T-helper 9 cell (primary cell): ENCODE measurements around the gene COX6B2.
"Not testable (repeated sequence)": the region's sequence is repeated elsewhere in the genome, so short reads cannot be mapped to it uniquely, and the experiment has no call there.

Experiments used
- DNase-seq: peaks from one replicate; pipeline ENCODE4 v3.0.0-alpha.2; 2020
- total RNA-seq, 2 donors: gene quantifications; one replicate each; lab custom pipeline; 2026; lab: John Stamatoyannopoulos, UW

The COX6B2 gene
- 0.14 to 0.24 reads per million in 2 donors for total RNA-seq

- no peak for DNase-seq
Observed at GRCh38 chr19:55354698-55355212, at the start of gene COX6B2. Gene COX6B2, minus strand, starts transcription at chr19:55354719. Its CDS starts 198 bp downstream, at chr19:55354521.

- DNase-seq: no peak
Observed at GRCh38 chr19:55402509-55402908, 48.0 kb upstream of the COX6B2 start.

- DNase-seq: not testable (repeated sequence)
Observed at GRCh38 chr19:55401390-55401789, 46.9 kb upstream of the COX6B2 start.

- no peak for DNase-seq
Observed at GRCh38 chr19:55400281-55401087, 46.0 kb upstream of the COX6B2 start.

- no peak for DNase-seq
Observed at GRCh38 chr19:55398200-55398925, 43.8 kb upstream of the COX6B2 start.

- no peak for DNase-seq
Observed at GRCh38 chr19:55392820-55393761, 38.6 kb upstream of the COX6B2 start.

GRCh38 chr19:55391702-55392615 is 37.4 kb upstream of the COX6B2 start:
- no peak for DNase-seq

- DNase-seq: no peak
Observed at GRCh38 chr19:55391191-55391670, 36.7 kb upstream of the COX6B2 start.

GRCh38 chr19:55390461-55390880 is 36.0 kb upstream of the COX6B2 start:
- DNase-seq: no peak

GRCh38 chr19:55389386-55390317 is 35.1 kb upstream of the COX6B2 start:
- DNase-seq: no peak

- no peak for DNase-seq
Observed at GRCh38 chr19:55387736-55388497, 33.4 kb upstream of the COX6B2 start.

GRCh38 chr19:55386493-55386971 is 32.0 kb upstream of the COX6B2 start:
- no peak for DNase-seq

- DNase-seq: peak; percentile 97
Observed at GRCh38 chr19:55385724-55386492, 31.4 kb upstream of the COX6B2 start, which contains the start of gene RPL28. Gene RPL28, plus strand, starts transcription at chr19:55385932. Its CDS starts 426 bp downstream, at chr19:55386358.

- DNase-seq: peak; percentile 92
Observed at GRCh38 chr19:55384920-55385723, 30.6 kb upstream of the COX6B2 start.

- no peak for DNase-seq
Observed at GRCh38 chr19:55384131-55384919, 29.8 kb upstream of the COX6B2 start, which contains the start of gene TMEM238. Gene TMEM238, minus strand, starts transcription at chr19:55384292. Its CDS starts 33 bp downstream, at chr19:55384259.
